SU-DHL-6 (cell line): ENCODE measurements around the gene EBF3.

Experiments used
- CTCF ChIP-seq: fragments of 200-600 bp; sonication (generic); IDR thresholded peaks from one replicate; pipeline ENCODE4 v1.5.1; 2017; ENCODE audit warnings: antibody characterized with exemption, mild to moderate bottlenecking, low read length, moderate library complexity; ENCODE audit not compliant: insufficient read depth, poor library complexity, severe bottlenecking
- EZH2phosphoT487 ChIP-seq: fragments of 200-600 bp; sonication (generic), shearing (Covaris generic); conservative IDR thresholded peaks from 2 replicates; pipeline ENCODE4 v1.6.1; 2018; ENCODE audit warnings: mild to moderate bottlenecking, antibody characterized with exemption, low read length, moderate library complexity, mixed read lengths

GRCh38 chr10:129869596-129870473, 94.2 kb downstream of the EBF3 start:
- TF ChIP-seq CTCF: no peak
- TF ChIP-seq EZH2phosphoT487: no peak
